CD4-positive, alpha-beta T cell (primary cell): ENCODE data around the gene SLC1A4. TPM values are rescaled to one million over a fixed set of nuclear protein-coding genes. Genes with fewer than 3 reads are reported as not detected.
"Not testable (repeated sequence)": the region's sequence is repeated elsewhere in the genome, so short reads cannot be mapped to it uniquely, and the experiment has no call there.

Experiments
- ATAC-seq: fragments of 200-7000 bp; cut with Tn5 transposase; one replicate; pipeline ENCODE4 v1.10.0; 2022; ENCODE audit warnings: mild to moderate bottlenecking; ENCODE audit not compliant: poor library complexity
- CTCF ChIA-PET: fragments of 350-600 bp; sonication (Branson Sonifier 250); formaldehyde crosslinking; loops from one replicate; lab custom pipeline; 2021; ENCODE audit warnings: antibody characterized with exemption, inconsistent platforms; lab: Charles Lee
- POLR2A ChIA-PET: fragments of 350-600 bp; sonication (Branson Sonifier 250); formaldehyde crosslinking; loops from one replicate; lab custom pipeline; 2021; ENCODE audit warnings: antibody characterized with exemption, inconsistent platforms; lab: Charles Lee
- DNase-seq, 14 experiments: peaks; one replicate each; pipeline ENCODE4 v3.0.0-alpha.2; 2013 to 2020; ENCODE audit warnings: mixed read lengths in 2 of 14
- H3K27ac ChIP-seq, 2 donors: one replicate each; pipeline versions ENCODE4 v1.5.1 to v1.7.0; 2013; ENCODE audit warnings: low read length in 2 of 2, low read depth in 1 of 2, mild to moderate bottlenecking in 1 of 2
- H3K27me3 ChIP-seq, 2 experiments: 1 replicate in 1 of 2; 2 replicates in 1 of 2; pipeline versions ENCODE4 v1.6.1 to v1.7.0; 2013; ENCODE audit warnings: low read length in 2 of 2, control low read depth in 1 of 2, mild to moderate bottlenecking in 1 of 2, moderate library complexity in 1 of 2; ENCODE audit not compliant: insufficient read depth in 2 of 2, control insufficient read depth in 1 of 2
- H3K36me3 ChIP-seq: one replicate; pipeline ENCODE4 v1.6.1; 2013; ENCODE audit warnings: low read length, control low read depth; ENCODE audit not compliant: insufficient read depth
- H3K4me1 ChIP-seq: one replicate; pipeline ENCODE4 v1.6.1; 2013; ENCODE audit warnings: low read length, control low read depth; ENCODE audit not compliant: insufficient read depth
- H3K4me3 ChIP-seq: one replicate; pipeline ENCODE4 v1.5.1; 2013; ENCODE audit warnings: mild to moderate bottlenecking, low read length, moderate library complexity
- H3K9me3 ChIP-seq, 2 experiments: 1 replicate in 1 of 2; 2 replicates in 1 of 2; pipeline versions ENCODE4 v1.6.1 to v1.7.0; 2013; ENCODE audit warnings: low read length in 2 of 2, mild to moderate bottlenecking in 2 of 2, control low read depth in 1 of 2, moderate library complexity in 1 of 2; ENCODE audit not compliant: control insufficient read depth in 1 of 2, insufficient read depth in 1 of 2
- H3K27ac Mint-ChIP-seq: one replicate; pipeline ENCODE4 v1.8.0; 2020; ENCODE audit warnings: mixed read lengths
- H3K27me3 Mint-ChIP-seq: one replicate; pipeline ENCODE4 v1.8.0; 2021; ENCODE audit warnings: mixed read lengths
- H3K36me3 Mint-ChIP-seq: one replicate; pipeline ENCODE4 v1.8.0; 2021; ENCODE audit warnings: low read depth, mixed read lengths
- H3K4me1 Mint-ChIP-seq: one replicate; pipeline ENCODE4 v1.8.0; 2021; ENCODE audit warnings: low read depth, mixed read lengths
- H3K4me3 Mint-ChIP-seq: one replicate; pipeline ENCODE4 v1.8.0; 2020; ENCODE audit warnings: mild to moderate bottlenecking, mixed read lengths
- H3K9me3 Mint-ChIP-seq: one replicate; pipeline ENCODE4 v1.8.0; 2020; ENCODE audit warnings: mixed read lengths
- intact Hi-C, 2 experiments: fragments of 100-400 bp; cut with DNase I in 1 of 2; cut with micrococcal nuclease in 1 of 2; formaldehyde crosslinking; loops; one replicate each; pipeline versions ENCODE4 v1.15.1 to v1.9.0; 2023 to 2025; cut with DNase I, micrococcal nuclease
- total RNA-seq, 174 experiments: library from RNA in 2 of 174; stranded (reverse) in 2 of 174; gene quantifications; one replicate each; pipeline ENCODE4 v1.2.3 and lab custom pipeline; 2021 to 2026
- TF ChIP-seq, protein P1 (sequence below): fragments of 200-600 bp; IDR thresholded peaks from one replicate; pipeline ENCODE4 v1.8.0; 2022; ENCODE audit warnings: antibody characterized with exemption, mild to moderate bottlenecking

Gene SLC1A4
- total RNA-seq, 2 experiments from 2014 or later: 2.4 to 2.8 TPM

DNA sequence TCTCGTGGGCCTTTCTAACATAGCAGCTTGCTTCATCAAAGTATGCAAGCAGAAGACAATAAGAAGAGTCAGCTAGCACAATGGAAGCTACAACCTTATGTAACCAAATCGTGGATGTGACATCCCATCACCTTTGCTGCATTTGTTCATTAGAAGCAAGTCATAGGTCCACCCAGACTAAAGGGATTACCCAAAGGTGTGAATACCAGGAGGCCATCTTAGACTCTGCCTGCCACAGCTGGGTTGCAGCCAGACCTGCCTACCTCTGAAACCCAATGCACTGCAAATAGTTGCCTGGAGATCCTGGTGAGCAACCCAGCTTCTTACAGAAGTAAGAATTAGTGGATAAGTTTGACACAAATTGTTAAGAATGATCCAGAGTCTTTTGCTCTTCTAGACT lies 10.6 kb downstream of the SLC1A4 start:
- DNase-seq: no peak
- Histone ChIP-seq H3K4me3 (no peak overlapping the region), H3K36me3 (no peaks in the 10 kb centered on the region), H3K27me3 (no peaks in the 10 kb centered on the region), H3K27ac (no peak overlapping the region), H3K9me3 (no peaks in the 10 kb centered on the region), H3K4me1 (no peaks in the 10 kb centered on the region)
- no peaks in the 10 kb centered on the region for H3K36me3 Mint-ChIP-seq
- POLR2A ChIA-PET: no interaction called here
- CTCF ChIA-PET: interaction anchor here (1.1 kb wide), 1 partner anchor 11 kb away, joined by 3 read pairs; no protein-coding TSS in a partner anchor
- no peaks in the 10 kb centered on the region for H3K27me3 Mint-ChIP-seq
- no peak overlapping the region for H3K27ac Mint-ChIP-seq
- no peaks in the 10 kb centered on the region for H3K9me3 Mint-ChIP-seq
- TF ChIP-seq, protein P1, sequence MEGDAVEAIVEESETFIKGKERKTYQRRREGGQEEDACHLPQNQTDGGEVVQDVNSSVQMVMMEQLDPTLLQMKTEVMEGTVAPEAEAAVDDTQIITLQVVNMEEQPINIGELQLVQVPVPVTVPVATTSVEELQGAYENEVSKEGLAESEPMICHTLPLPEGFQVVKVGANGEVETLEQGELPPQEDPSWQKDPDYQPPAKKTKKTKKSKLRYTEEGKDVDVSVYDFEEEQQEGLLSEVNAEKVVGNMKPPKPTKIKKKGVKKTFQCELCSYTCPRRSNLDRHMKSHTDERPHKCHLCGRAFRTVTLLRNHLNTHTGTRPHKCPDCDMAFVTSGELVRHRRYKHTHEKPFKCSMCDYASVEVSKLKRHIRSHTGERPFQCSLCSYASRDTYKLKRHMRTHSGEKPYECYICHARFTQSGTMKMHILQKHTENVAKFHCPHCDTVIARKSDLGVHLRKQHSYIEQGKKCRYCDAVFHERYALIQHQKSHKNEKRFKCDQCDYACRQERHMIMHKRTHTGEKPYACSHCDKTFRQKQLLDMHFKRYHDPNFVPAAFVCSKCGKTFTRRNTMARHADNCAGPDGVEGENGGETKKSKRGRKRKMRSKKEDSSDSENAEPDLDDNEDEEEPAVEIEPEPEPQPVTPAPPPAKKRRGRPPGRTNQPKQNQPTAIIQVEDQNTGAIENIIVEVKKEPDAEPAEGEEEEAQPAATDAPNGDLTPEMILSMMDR: no peak
- intact Hi-C loops: no loop called here
- no peak overlapping the region for H3K4me3 Mint-ChIP-seq
- ATAC-seq: no peak
- H3K4me1 Mint-ChIP-seq: no peaks in the 10 kb centered on the region

DNA sequence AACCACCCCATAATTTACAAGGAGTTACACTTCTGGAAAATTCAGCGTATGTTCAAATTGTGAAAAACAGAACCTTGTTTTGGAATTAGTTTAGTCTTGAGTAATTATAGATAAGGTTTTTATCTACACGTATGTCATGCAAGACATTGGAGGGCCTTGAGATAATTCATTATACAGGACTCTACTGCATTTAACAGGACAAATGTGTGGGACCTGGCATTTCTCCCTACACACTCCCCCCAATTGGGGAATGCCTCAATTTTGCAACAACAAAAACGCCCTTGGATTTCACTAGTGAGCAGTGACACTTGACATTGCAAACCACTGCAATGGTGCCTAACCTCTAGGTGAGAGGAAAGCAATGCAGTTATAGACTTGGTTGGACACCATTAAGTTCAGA lies 11.4 kb downstream of the SLC1A4 start:
- TF ChIP-seq, protein P1: no peak
- no peak for ATAC-seq
- no peaks in the 10 kb centered on the region for H3K9me3 Mint-ChIP-seq
- ChIA-PET CTCF (no interaction called here), POLR2A (no interaction called here)
- no peak overlapping the region for H3K27ac ChIP-seq
- no peak for DNase-seq
- H3K36me3 Mint-ChIP-seq: no peaks in the 10 kb centered on the region
- no peaks in the 10 kb centered on the region for H3K36me3 ChIP-seq
- H3K4me3 ChIP-seq: no peak overlapping the region
- no peak overlapping the region for H3K4me3 Mint-ChIP-seq
- no peaks in the 10 kb centered on the region for H3K9me3 ChIP-seq
- no peaks in the 10 kb centered on the region for H3K4me1 Mint-ChIP-seq
- H3K27me3 ChIP-seq: no peaks in the 10 kb centered on the region
- intact Hi-C loops: no loop called here
- H3K27ac Mint-ChIP-seq: no peak overlapping the region
- no peaks in the 10 kb centered on the region for H3K27me3 Mint-ChIP-seq
- no peaks in the 10 kb centered on the region for H3K4me1 ChIP-seq

- Mint-ChIP-seq H3K36me3 (no peaks in the 10 kb centered on the region), H3K27ac (no peak overlapping the region), H3K4me1 (no peaks in the 10 kb centered on the region), H3K9me3 (no peaks in the 10 kb centered on the region), H3K4me3 (no peak overlapping the region), H3K27me3 (no peaks in the 10 kb centered on the region)
- no peaks in the 10 kb centered on the region for H3K36me3 ChIP-seq
- no peak for ATAC-seq
- H3K4me1 ChIP-seq: no peaks in the 10 kb centered on the region
- no peak for DNase-seq
- ChIA-PET POLR2A (no interaction called here), CTCF (no interaction called here)
- H3K9me3 ChIP-seq: no peaks in the 10 kb centered on the region
- TF ChIP-seq, protein P1: no peak
- intact Hi-C loops: no loop called here
- H3K4me3 ChIP-seq: no peak overlapping the region
- no peaks in the 10 kb centered on the region for H3K27me3 ChIP-seq
- H3K27ac ChIP-seq: no peak overlapping the region
These were observed 13.8 kb downstream of the SLC1A4 start for GRCh38 chr2:65003037-65003436.

GRCh38 chr2:65004232-65004631 lies 15.0 kb downstream of the SLC1A4 start:
- CTCF ChIA-PET, H3K4me1 ChIP-seq, H3K4me1 Mint-ChIP-seq, H3K4me3 ChIP-seq, H3K9me3 ChIP-seq, H3K27ac Mint-ChIP-seq, H3K36me3 ChIP-seq, intact Hi-C loops, H3K27ac ChIP-seq, H3K27me3 ChIP-seq, DNase-seq, H3K36me3 Mint-ChIP-seq, POLR2A ChIA-PET, H3K27me3 Mint-ChIP-seq, ATAC-seq, H3K9me3 Mint-ChIP-seq, H3K4me3 Mint-ChIP-seq: not testable (repeated sequence)
